ENCODE data around the gene COL6A3.
"Not testable (repeated sequence)": the region's sequence is repeated elsewhere in the genome, so short reads cannot be mapped to it uniquely, and the experiment has no call there.

COL6A3 gene

DNA sequence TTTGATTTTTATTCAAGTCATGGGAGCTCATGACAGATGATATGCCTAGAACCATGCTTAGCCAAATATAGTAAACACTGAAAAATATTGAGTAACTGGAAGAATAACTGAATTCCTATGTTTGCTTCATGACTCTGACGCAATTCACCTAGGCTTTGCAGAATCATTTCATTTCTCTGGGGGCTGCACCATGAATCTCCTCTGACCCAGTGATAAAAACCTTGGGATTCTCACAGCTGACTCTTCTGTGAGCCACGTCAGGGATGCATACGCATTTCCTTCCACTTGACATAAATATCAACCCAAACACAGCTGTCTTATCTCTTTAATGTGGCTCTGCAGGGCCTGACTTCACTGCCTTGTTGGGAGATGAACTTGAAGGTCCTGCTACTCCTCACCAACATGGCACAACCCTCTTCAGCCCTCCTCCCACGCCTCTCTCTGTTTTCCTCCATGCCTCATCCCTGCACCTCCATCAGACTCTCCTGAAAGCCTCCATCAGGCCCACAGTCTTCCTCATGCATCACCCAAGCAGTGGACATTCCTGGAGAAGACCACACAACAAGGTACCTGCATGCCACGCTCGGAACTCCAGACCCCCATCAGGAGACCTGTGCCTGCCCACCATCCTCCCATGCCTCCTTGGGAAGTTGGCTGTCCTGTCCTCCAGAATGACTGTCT lies 29.8 kb downstream of the COL6A3 start:
- no peak for DNase-seq (ENCODE audit: low read depth)

DNA sequence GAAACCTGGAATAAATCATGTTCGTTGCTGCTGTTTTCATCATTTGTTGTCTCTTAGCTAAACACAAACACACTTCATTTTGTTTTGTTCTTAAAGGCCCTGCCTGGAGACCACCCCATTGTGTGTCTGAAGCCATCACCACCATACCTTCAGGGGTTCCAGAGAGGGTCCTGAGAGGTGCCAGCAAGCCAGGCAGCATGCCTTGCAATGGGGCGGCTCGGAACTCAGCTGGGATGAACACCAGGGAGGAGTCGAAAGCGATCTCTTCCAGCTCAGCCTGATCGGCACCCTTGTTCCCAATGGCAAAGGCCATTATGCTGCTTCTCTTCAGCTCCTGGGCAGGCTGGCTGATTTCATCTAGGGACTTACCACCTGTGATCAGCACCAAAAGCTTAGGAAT lies 33.2 kb downstream of the COL6A3 start:
- no peak for DNase-seq (ENCODE audit: low read depth)

DNA sequence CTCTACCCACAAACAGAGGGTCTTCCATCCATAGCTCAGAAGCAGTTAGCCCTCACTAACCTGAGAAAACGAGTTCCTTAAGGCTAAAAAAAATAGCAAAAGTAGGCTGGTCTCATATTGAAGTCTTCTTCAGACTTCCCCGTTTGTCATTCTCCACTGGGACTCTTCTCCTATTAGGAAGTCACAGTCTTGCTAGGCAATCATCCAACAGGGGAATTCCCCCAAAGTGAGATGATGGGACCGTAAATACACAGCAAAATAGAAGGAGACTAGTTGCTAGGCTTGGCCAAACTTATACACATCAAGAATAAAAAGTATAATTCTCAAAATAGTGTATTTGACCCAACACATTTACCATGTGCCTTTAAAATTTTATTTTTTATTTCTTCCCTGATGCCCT lies 34.3 kb downstream of the COL6A3 start:
- no peak for DNase-seq (ENCODE audit: low read depth)

GRCh38 chr2:237378650-237379049 lies 35.3 kb downstream of the COL6A3 start:
- DNase-seq (ENCODE audit: low read depth), result no peak

GRCh38 chr2:237374284-237375060 lies 39.5 kb downstream of the COL6A3 start:
- DNase-seq (ENCODE audit: low read depth), result no peak

DNA sequence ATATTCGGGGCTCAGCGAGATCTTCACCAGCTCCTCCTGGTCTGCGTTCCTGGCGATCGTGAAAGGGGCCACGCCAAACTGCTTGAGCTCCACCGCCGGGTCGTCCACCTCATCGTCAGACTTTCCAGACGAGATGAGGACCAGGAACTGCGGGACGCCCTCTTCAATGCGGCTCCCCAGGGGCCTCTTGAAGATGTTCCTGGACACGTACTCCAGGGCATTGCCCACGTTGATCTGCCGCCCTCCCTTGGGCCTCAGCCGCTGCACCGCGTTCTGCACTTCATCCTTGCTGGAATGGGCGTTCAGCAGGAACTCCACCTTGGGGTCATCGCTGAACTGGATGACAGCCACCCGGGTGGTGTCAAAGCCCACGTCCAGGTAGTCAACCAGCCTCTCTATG lies 42.1 kb downstream of the COL6A3 start:
- DNase-seq (ENCODE audit: low read depth), result no peak

DNA sequence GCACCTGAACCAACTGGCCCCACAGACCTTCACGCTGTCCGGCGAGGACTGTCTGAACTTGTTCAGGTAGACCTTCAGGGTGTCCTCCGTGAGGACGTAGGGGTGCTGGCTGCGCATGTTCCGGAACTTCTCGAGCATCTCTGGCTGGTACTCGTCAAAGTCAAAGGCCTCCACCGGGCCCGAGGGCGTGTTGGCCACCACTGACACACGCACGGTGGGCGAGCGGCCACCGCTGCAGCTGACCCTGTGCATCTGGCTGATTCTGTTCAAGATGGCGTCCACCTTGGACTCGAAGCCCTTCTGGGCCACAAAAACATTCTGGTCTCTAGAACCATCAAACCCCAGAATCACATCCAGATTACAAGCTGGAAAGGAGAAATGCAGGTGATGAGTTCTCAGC lies 48.3 kb downstream of the COL6A3 start:
- DNase-seq (ENCODE audit: low read depth), result no peak

GRCh38 chr2:237364655-237365054 lies 49.3 kb downstream of the COL6A3 start:
- no peak for DNase-seq (ENCODE audit: low read depth)

- DNase-seq (ENCODE audit: low read depth), result no peak
These were observed 52.6 kb downstream of the COL6A3 start for GRCh38 chr2:237361194-237362004.

GRCh38 chr2:237359894-237360780 lies 53.8 kb downstream of the COL6A3 start:
- no peak for DNase-seq (ENCODE audit: low read depth)

DNA sequence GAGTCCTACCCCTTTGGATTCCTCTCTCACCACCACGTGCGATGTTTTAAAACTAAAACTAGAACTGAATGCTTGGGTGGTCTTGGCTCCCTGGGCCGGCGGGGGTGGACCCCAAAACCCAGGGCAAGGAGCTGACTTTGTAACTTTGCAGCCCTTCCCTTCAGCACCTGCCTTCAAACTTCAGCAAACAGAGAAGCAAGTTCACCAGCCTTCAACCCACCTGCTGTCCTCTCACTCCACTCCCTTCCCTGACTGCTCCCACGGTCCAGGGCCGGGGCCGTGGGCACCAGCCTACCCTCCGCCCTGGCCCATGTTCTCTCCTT lies 54.5 kb downstream of the COL6A3 start:
- no peak for DNase-seq (ENCODE audit: low read depth)

DNA sequence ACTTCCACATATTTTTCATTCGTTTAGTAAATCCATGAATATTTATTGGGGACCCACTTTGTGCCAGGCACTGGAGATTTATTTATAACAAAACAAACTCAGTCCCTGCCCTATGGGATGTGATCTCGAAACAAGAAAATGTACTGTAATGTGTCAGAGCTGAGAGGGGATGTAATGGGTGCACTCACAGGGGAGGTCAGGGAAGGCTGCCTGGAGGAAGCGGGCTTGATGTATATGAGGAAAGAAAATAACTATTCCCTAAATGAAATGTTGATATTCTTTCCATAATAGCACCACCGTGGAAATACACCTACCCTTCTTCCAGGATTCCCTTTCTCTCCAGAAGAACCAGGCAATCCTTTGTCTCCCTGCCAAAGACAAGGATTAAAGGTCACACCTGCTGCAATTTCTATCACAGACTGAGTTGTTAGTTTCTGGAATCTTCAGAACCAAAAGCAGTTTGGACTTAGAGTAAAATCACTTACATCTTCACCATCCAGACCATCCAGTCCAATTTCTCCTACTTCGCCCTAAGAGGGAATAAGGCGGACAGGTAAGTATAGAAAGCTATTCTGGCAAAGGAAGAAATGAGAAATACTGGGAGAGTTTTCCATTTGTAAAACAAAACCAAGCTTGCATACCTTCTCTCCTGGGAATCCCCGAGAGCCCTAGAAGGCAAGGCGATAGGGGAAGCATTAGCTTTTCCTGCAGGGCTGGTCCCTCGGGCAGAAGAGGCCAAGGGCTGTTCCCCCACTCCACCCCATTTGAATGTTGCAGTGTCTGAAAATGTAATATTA lies 55.0 kb downstream of the COL6A3 start:
- DNase-seq (ENCODE audit: low read depth), result no peak

DNA sequence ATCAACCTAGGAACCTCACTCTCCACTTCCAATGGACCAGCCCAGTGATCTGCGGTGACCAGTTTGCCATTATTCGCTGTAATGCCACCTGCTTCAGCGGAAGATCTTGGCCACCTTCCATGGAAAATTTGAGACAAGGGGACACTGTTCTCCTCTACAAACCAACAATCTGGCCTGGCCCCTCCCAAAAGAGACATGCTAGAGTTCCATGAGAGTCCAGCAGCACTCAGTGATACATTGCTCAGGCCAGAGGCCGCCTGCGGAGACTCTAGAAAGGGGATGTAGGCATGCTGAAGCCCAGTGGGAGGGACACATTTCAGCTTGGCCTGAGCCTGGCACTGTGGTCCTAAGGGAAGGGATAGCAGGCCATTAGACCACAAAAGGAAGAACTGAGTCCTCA lies 58.3 kb downstream of the COL6A3 start:
- no peak for DNase-seq (ENCODE audit: low read depth)

GRCh38 chr2:237354892-237355291 lies 59.1 kb downstream of the COL6A3 start:
- no peak for DNase-seq (ENCODE audit: low read depth)

DNA sequence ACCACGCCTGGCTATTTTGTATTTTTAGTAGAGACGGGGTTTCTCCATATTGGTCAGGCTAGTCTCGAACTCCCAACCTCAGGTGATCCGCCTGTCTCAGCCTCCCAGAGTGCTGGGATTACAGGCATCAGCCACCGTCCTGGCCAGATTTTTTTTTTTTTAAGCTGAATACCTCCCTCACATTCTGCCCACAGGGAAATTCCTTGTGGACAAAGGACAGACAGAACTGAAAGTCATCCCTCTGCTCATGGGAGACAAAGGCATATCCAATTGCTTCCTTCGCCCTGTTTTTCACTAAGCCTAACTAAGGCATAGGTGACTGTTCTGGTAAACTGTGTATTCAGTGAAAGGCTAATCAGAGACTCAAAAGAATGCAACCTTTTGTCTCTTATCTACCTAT lies 59.8 kb downstream of the COL6A3 start:
- not testable (repeated sequence) for DNase-seq (ENCODE audit: low read depth)

- no peak for DNase-seq (ENCODE audit: low read depth)
These were observed 60.7 kb downstream of the COL6A3 start for GRCh38 chr2:237353215-237353614.

- no peak for DNase-seq (ENCODE audit: low read depth)
These were observed 61.6 kb downstream of the COL6A3 start for GRCh38 chr2:237352279-237352845.

- no peak for DNase-seq (ENCODE audit: low read depth)
These were observed 62.2 kb downstream of the COL6A3 start for GRCh38 chr2:237351796-237352195.

DNA sequence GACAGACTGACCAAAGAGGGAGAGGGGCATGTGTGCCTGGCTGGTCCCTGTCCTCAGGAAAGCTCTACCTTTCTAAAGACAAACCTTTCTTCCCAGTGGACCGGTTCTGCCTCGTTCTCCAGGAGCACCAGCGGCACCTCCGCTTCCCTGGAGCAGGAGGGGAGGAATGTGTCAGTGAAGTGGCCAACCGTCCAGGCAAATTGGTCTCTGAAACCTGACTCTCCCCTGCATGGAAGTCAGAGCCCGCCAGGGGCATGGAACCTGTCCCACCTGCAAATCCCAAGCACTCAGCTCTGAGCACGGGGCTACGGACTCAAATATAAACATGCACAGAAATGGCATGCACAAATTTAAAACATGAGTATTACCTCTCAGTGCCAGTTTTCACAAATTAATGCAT lies 62.9 kb downstream of the COL6A3 start:
- no peak for DNase-seq (ENCODE audit: low read depth)

- no peak for DNase-seq (ENCODE audit: low read depth)
These were observed 63.4 kb downstream of the COL6A3 start for GRCh38 chr2:237350597-237350996.

GRCh38 chr2:237350070-237350469 lies 63.9 kb downstream of the COL6A3 start:
- no peak for DNase-seq (ENCODE audit: low read depth)
